Stimulated activated CD8-positive, alpha-beta memory T cell treated with anti-CD3 and anti-CD28 coated beads, Interleukin-12 subunit alpha, Interleukin-12 subunit beta, amount 100 ng/mL, for 1 hour (primary cell): ENCODE measurements around the gene FLT4.

Experiments
- DNase-seq: peaks from one replicate; pipeline ENCODE4 v3.0.0-alpha.2; 2020; ENCODE audit warnings: low read depth

FLT4 gene

GRCh38 chr5:180606215-180606785 lies 43.1 kb downstream of the FLT4 start:
- DNase-seq: no peak

GRCh38 chr5:180605554-180606214 lies 43.7 kb downstream of the FLT4 start:
- peak; percentile 44 for DNase-seq

GRCh38 chr5:180604271-180604670 lies 45.1 kb downstream of the FLT4 start:
- DNase-seq: no peak

GRCh38 chr5:180603076-180603594 lies 46.3 kb downstream of the FLT4 start:
- no peak for DNase-seq

GRCh38 chr5:180602481-180603075 lies 46.8 kb downstream of the FLT4 start:
- DNase-seq: no peak

GRCh38 chr5:180601591-180602480 lies 47.6 kb downstream of the FLT4 start:
- DNase-seq: no peak

GRCh38 chr5:180600554-180601041 lies 48.8 kb downstream of the FLT4 start:
- DNase-seq: no peak

- no peak for DNase-seq
These were observed 49.3 kb downstream of the FLT4 start for GRCh38 chr5:180599981-180600553.

GRCh38 chr5:180599590-180599914 lies 49.8 kb downstream of the FLT4 start:
- DNase-seq: no peak

- no peak for DNase-seq
These were observed 50.4 kb downstream of the FLT4 start for GRCh38 chr5:180598797-180599589.

- DNase-seq: no peak
These were observed 51.1 kb downstream of the FLT4 start for GRCh38 chr5:180598316-180598701.

GRCh38 chr5:180596668-180597231 lies 52.6 kb downstream of the FLT4 start:
- no peak for DNase-seq

- no peak for DNase-seq
These were observed 53.2 kb downstream of the FLT4 start for GRCh38 chr5:180596115-180596667.

GRCh38 chr5:180595381-180596114 lies 53.9 kb downstream of the FLT4 start:
- no peak for DNase-seq

GRCh38 chr5:180595046-180595379 lies 54.4 kb downstream of the FLT4 start:
- no peak for DNase-seq

- no peak for DNase-seq
These were observed 54.9 kb downstream of the FLT4 start for GRCh38 chr5:180594311-180595045.

- no peak for DNase-seq
These were observed 55.8 kb downstream of the FLT4 start for GRCh38 chr5:180593446-180594206.

- no peak for DNase-seq
These were observed 57.2 kb downstream of the FLT4 start for GRCh38 chr5:180592176-180592575.
